GM18526 (cell line): ENCODE measurements around the gene PRDM16.

Experiments used
- POLR2A ChIP-seq: IDR thresholded peaks from 3 replicates; pipeline ENCODE4 v1.6.1; 2011; ENCODE audit not compliant: insufficient read length; ENCODE audit errors: extremely low read depth

The PRDM16 gene

DNA sequence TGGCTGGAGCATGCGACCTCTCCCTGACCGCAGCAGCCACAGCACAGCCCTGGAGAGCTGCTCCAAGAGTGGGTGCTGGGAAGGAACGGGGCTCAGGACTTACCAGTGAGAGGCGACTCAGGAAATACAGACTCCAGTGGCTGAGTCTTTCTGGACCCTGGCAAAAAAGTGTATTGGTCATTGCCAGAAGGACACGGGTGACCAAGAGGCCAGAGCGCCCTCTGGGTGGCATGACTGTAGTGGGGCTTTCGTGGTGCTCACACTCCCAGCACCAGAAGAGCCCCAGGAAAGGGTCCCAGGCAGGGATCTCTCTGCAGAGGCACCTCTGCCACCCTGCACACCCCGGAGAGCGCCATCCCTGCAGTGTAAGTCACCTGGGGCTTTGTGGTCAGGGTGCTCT is 8.9 kb upstream of the PRDM16 start:
- no peak for TF ChIP-seq POLR2A

DNA sequence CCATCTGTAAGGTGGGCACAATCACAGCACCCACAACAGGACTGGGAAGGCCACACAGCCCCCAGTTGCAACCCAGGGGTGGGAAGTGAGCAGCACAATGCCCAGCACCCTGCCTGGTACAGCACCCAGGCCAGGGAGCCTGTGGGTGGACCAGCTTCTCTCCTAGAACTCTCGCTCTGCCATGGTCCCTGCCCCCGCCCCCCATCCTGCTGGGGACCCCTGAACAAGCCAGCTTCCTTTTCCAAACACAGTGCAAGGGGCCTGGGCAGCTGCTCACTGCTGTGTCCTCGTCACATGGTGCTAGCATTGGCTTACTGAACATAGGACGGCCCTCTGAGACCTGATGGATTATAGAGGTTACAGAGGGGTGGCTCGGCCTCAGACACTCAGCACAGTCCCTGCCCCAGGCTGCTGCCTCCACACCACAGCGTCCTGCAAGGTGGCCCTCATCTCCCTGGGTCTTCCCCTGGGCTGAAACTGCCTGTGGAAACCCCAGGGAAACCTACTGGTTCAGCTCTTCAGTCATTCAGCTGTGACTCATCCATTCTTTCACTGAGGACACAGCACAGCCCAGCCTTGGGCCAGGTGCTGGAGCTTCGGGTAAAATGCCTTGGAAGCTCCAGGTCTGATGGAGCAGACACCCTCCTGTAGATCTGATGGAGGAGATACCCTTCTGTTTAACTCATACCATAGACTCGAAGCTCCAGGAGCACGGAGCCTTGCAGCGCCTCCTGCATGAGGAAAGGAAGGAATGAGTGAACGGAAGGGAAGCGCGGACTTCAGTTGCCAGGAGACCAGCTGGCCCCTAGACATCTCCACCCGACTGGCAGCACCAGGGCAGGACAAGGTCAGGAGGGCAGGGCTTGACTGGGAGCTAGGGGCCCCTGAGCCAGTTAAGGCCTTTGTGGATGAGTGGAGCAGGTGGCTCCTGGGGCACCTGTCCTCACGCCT is 8.1 kb upstream of the PRDM16 start:
- no peak for TF ChIP-seq POLR2A

DNA sequence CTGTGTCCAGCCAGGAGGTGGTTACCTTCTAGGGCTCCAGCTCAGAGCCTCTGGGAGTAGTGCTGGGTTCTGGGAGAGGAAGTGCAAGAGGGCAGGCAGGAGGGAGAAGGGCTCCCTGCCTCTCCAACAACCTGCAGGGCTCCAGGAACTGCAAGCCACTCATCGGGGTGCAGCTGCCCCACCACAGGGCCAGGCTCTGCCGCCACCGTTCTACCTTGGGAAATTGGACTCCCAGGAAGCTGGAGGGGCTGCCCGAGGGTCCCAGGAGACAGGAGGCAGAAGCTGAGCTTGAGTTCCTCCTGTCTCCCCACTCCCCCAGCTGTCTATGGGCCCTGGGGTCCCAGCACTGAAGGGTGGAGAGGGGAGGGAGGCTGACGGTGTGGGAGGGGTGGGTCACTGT is 7.4 kb upstream of the PRDM16 start:
- no peak for TF ChIP-seq POLR2A

DNA sequence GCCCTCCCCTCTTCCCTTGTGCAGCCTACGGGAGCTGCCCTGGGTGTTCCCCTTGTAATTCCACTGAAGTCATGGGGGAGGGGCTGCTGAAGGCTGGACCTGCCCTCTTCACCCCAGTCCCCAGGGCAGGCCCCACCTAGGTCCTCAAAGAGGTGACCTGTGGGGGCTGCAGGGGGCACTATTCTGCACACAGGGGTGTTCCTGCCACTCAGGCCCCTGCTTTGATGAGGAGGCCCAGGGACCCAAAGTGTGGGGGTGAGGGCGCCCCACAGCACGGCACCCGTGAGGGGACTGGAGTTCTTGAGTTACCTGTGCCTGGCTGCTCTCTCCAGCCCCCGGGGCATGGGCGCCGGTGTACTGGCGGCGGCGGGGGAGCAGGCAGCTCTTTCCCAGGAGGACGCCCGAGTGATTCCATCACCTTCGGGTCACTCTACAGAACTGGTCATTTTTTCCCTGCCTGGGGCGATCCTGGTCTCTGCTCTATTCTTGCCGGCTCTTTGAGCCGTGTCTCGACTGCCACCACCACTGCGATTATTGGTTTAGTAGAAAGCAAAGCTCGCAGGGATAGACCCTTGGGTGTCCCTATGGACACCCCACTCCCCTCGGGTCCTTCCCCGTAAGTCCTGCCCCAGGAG is 6.9 kb upstream of the PRDM16 start:
- TF ChIP-seq POLR2A = no peak

DNA sequence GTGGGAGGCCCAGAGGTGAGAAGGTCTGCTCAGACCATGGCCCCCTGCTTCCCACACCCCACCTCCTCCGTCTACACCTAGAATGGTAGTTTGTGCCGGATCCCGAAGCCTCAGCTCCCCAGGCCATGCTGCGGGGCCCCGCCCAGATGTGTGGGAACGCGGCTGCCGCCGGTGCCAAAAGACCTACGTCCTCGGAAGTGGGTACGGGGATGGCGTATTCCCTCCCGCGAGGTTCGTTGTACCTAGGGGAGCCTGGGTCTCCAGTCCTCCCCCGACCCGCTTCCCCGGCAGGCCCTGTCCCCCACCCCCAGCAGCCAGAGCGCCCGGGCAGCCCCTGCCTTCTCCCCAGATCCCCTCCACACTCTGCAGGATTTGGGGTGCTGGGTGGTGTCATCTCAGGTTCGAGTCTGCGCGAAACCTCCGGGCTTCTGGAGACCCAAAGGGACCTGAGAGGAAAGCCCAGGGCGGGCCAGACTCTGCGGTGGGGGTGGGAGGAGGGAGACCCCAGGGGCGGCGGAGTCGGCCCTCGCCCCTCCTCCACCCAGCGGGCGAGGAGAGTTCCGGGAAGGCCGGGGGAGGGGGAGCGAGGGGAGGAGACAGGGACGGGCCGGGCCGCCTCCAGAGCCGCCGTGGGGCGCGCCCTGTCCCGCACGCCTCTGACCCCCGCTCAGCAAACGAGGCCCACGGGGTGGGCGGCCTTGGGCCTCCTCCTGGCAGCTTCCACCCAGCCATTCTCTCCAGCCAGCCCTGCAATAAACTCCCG is 6.2 kb upstream of the PRDM16 start:
- TF ChIP-seq POLR2A = no peak

DNA sequence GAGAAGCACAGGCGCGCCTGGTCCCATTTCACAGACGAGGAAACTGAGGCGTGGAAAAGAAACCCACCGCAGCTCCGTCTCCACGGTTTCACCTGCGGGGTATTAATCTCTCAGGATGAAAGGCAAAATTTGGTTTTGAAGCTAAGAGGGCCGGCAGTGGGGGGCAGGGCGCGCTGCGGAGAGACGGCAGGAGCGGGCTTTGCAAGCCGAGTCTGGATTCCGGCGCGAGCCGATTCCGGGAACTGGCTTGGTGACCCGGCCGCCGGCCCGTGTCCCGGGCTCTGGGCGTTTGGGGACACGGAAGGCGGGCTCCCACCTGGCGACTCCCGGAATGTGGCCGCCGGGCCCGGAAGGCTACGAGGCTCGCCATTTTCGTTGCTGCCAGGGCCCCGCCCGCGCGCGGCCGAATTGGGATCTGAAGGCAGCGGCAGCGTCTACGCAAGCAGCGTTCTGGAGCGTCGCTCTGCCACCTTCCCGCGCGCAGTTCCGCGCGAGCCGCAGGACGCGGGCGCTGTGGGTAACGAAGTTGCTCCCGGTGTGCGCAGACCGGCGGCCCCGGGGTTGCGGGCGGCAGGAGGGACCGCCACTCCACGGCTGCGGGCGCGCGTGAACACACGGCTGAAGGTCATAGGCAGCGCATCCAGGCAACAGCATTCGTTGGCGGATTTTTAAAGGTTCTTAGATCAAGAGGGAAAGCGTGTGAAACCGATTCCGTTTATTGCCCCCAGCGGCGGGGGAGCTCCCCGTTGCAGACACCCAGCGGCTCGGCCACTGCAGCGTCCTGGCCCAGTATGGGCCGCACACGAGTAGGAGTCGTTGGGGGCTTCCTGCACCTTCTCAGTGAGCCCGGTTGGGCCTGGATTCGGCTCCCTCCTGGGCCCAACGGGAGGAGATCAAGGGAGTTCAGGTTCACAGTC is 5.4 kb upstream of the PRDM16 start:
- TF ChIP-seq POLR2A = no peak

DNA sequence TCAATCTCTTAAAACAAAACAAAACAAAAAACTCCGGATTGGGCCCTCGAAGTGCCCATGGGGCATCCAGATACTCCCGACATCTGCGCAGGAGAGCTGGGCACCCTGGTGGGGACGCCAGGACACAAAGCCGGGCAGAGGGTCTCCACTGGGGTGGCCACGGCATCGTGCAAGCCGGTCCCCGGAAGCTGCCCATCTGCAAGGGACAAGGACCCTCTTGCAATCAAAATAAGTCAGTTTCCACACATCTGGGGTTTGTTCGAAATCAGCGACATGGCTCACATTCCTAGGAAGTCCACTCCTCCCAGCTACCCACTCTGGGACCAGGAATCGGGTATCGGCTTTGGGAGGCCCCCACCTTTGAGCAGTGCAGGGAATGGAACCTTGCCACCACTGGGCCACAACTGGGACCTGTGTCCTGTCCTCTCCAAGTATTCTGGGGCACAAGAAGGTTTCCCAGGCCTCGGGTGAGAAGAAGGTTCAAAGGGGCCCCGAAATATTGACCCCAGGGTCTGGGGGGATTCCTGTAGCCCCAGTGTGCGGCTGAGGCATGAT is 4.6 kb upstream of the PRDM16 start:
- no peak for TF ChIP-seq POLR2A

DNA sequence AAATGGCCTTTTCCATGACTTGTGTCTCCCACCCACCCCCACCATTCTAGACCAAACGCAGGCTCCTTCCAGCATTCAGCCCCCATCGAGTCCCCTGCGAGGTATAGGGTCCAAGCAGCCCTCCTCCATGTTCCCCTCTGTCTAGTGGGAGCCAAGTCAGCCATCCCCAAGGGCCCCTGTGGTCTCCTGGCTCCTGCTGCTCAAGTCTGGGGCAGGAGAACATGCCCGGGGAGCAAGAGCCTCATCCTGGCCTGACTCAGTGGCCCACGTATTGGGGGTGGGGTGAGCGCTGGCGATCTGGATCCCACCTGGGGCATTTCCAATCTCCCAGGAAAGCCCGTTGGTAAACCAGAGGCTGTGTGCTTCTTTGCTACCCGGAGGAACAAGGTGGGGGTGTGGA is 4.1 kb upstream of the PRDM16 start:
- no peak for TF ChIP-seq POLR2A

DNA sequence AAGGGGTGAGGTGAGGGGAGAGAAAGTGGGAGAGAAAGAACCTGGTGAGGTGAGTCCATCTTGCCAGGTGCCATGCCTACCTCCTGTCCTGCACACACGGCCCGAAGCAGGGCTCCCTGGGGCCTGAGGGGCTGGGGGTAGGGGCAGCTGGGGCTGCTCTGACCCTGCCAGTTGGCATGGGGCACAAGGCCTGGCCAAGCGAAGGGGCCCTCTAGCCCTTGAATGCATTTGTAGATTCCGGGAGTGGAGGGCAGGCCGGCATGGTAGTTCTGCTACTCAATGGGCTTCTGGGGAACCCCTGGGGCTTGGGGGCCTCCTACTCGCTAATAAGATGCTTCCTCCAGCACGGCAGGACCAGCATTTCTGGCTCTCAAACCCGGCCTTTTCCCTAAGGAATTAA is 3.6 kb upstream of the PRDM16 start:
- TF ChIP-seq POLR2A = no peak

DNA sequence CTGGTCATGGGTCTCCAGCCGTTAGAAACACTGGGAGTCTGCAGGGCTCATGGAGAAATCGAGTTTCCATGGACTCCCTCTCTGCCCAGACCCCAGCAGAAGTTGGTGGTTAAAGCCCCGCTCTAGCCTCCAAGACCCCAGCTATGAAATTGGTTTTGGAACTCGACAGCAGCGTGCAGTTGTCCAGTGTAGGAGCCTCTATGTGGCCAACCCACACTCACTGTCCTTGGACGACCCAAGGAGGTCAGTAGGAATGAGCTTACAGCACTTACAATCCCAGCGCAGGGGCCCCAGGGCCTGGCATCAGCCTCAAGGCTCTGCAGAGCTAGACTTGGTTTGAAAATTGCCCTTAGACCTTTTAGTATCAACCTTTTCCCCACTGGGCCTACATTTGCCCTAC is 3.2 kb upstream of the PRDM16 start:
- TF ChIP-seq POLR2A = no peak

DNA sequence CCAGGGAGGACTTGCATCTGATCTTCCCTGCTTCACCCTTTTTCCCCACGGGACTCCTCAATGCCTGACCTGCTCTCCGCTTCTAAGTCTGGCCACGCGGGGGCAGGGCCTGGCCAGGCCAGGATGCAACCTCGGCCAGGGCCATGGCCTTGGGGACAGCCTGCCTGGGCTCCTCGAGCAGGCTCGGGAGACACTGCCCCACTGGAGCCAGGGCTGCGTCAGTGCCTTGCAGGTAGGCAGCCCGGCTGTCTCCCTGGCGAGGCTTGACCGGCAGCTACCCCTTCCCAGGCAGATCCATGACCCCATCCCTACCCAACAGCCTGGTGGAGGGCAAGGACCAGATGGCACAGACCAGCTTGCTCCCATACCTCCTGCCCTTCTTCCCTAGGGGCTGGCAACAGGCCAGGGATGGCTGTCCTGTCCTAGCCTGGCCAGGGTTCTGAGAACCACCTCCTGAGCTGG is 2.7 kb upstream of the PRDM16 start:
- TF ChIP-seq POLR2A = no peak

DNA sequence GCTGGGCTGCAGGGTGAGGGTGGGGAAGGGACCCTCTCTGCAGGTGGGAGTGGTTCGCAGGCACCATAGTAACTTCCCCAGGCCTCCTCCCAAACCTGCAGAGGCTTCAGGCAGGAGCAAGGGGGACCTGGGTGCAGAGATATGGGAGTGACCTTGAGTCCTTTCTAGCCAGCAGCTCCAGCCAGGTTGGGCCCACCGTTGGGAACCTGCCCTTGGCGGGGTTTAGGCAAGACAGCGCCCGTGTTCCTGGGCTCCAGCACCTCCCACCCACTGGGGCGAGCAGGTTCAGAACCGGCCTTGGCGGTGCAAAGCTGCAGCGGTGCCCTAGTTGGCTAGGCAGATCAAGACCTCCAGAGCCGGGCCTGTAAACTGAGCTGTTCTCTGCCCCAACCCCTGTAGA is 2.2 kb upstream of the PRDM16 start:
- no peak for TF ChIP-seq POLR2A

DNA sequence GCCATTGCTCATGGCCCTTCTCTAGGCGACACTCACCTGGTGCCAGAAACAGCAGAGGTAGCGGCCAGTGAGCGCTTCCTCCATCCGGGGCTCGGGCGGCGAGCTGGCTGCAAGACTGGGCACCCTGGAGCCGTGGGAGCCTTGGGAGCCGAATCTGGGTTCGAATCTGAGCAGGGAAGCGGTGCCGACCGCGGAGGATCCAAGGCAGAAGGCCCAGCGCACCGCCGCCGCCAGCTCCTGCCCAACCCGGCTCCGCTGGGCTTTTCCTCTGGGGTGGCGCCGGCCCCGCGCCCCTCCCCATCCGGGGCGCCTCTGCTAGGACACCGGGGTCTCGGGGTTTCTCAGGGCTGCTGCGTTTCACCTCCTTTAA is 1.7 kb upstream of the PRDM16 start:
- TF ChIP-seq POLR2A = no peak
